Measurements from ENCODE around the gene TTPAL.

DNA sequence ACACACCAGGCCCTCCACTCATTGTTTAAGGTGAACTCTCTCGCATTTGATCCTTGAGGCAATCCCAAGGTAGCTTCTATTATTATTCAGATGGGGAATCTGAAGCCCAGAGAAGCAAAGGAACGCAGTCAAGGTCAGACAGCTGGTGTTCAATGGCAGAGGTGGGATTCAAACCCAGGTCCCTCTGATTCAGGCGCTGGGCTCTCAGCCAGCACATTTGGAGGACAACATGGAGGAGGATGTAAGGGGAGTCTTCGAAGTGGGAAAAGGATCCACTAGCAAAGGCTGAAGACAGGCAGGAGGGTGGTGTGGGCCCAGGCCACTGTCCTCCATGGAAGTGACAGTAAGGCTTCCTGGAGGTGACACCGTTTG is 13.9 kb upstream of the TTPAL start:
- TF ChIP-seq, protein P1, sequence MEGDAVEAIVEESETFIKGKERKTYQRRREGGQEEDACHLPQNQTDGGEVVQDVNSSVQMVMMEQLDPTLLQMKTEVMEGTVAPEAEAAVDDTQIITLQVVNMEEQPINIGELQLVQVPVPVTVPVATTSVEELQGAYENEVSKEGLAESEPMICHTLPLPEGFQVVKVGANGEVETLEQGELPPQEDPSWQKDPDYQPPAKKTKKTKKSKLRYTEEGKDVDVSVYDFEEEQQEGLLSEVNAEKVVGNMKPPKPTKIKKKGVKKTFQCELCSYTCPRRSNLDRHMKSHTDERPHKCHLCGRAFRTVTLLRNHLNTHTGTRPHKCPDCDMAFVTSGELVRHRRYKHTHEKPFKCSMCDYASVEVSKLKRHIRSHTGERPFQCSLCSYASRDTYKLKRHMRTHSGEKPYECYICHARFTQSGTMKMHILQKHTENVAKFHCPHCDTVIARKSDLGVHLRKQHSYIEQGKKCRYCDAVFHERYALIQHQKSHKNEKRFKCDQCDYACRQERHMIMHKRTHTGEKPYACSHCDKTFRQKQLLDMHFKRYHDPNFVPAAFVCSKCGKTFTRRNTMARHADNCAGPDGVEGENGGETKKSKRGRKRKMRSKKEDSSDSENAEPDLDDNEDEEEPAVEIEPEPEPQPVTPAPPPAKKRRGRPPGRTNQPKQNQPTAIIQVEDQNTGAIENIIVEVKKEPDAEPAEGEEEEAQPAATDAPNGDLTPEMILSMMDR (conservative IDR thresholded peaks at IDR 0.05), result no peak
- TF ChIP-seq EZH2 (IDR thresholded peaks at IDR 0.05; ENCODE audit: low read depth), result no peak

Measured in PC-9 (cell line).